PC-3 (cell line): Measurements from ENCODE around the gene PCCA.

Experiments used
- EZH2 ChIP-seq: fragments of 300-600 bp; sonication (generic); IDR thresholded peaks from one replicate; pipeline ENCODE4 v1.6.1; 2017; ENCODE audit warnings: antibody characterized with exemption, mild to moderate bottlenecking, low read length; ENCODE audit not compliant: unreplicated experiment
- EZH2phosphoT487 ChIP-seq: fragments of 300-600 bp; sonication (generic); IDR thresholded peaks from 2 replicates; pipeline ENCODE4 v1.6.1; 2018; ENCODE audit warnings: mild to moderate bottlenecking, antibody characterized with exemption, low read length, borderline replicate concordance
- TF ChIP-seq, protein P1 (sequence below): fragments of 300-600 bp; sonication (generic); conservative IDR thresholded peaks from 2 replicates; pipeline ENCODE4 v1.5.1; 2017; ENCODE audit warnings: antibody characterized with exemption, low read depth, mild to moderate bottlenecking, low read length

DNA sequence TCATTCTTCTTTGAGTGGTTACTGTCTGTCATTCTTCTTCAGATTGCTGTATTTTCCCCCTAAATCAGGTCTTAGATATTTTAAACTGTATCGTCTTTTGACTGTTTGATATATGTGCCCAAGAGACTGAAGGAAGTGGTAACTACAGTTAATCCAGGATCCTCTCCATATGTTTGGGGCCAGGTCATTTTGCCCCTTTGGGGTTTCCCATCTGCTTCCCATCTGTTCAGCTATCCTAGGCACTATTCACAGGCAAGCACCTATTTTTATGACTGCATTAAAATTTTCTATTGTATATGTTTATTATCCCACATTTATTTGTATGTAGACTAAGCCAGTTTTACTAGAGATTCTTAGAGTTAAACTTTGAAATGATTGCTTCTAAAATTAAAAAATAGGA is 244.2 kb downstream of the PCCA start:
- TF ChIP-seq, protein P1, sequence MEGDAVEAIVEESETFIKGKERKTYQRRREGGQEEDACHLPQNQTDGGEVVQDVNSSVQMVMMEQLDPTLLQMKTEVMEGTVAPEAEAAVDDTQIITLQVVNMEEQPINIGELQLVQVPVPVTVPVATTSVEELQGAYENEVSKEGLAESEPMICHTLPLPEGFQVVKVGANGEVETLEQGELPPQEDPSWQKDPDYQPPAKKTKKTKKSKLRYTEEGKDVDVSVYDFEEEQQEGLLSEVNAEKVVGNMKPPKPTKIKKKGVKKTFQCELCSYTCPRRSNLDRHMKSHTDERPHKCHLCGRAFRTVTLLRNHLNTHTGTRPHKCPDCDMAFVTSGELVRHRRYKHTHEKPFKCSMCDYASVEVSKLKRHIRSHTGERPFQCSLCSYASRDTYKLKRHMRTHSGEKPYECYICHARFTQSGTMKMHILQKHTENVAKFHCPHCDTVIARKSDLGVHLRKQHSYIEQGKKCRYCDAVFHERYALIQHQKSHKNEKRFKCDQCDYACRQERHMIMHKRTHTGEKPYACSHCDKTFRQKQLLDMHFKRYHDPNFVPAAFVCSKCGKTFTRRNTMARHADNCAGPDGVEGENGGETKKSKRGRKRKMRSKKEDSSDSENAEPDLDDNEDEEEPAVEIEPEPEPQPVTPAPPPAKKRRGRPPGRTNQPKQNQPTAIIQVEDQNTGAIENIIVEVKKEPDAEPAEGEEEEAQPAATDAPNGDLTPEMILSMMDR: no peak
- TF ChIP-seq EZH2: no peak
- no peak for TF ChIP-seq EZH2phosphoT487
